Measurements from ENCODE around the gene MACROH2A1.
"Not testable (repeated sequence)": the region's sequence is repeated elsewhere in the genome, so short reads cannot be mapped to it uniquely, and the experiment has no call there.

MACROH2A1 gene

GRCh38 chr5:135371622-135372232 lies 27.3 kb downstream of the MACROH2A1 start:
- ATAC-seq (ENCODE audit: low read depth) = no peak
- Mint-ChIP-seq H3K27ac (no peak overlapping the region), H3K4me1 (no peaks in the 10 kb centered on the region), H3K4me3 (no peak overlapping the region), H3K27me3 (no peaks in the 10 kb centered on the region), H3K36me3 (peaks cover 21% of the 10 kb centered on the region), H3K9me3 (no peaks in the 10 kb centered on the region)
- no peak for DNase-seq (ENCODE audit: low spot score in 2 of 2)

GRCh38 chr5:135369952-135370351 lies 29.1 kb downstream of the MACROH2A1 start:
- no peak for DNase-seq (ENCODE audit: low spot score in 2 of 2)
- H3K27ac Mint-ChIP-seq = no peak overlapping the region
- ATAC-seq (ENCODE audit: low read depth) = no peak
- H3K9me3 Mint-ChIP-seq = no peaks in the 10 kb centered on the region
- no peaks in the 10 kb centered on the region for H3K27me3 Mint-ChIP-seq
- H3K4me1 Mint-ChIP-seq = peaks cover 2% of the 10 kb centered on the region
- H3K36me3 Mint-ChIP-seq = peaks cover 28% of the 10 kb centered on the region
- no peak overlapping the region for H3K4me3 Mint-ChIP-seq

GRCh38 chr5:135367554-135367953 lies 31.5 kb downstream of the MACROH2A1 start:
- Mint-ChIP-seq H3K9me3 (no peaks in the 10 kb centered on the region), H3K27ac (no peak overlapping the region), H3K27me3 (no peaks in the 10 kb centered on the region), H3K4me3 (no peak overlapping the region), H3K36me3 (peaks cover 41% of the 10 kb centered on the region), H3K4me1 (peaks cover 2% of the 10 kb centered on the region)
- ATAC-seq (ENCODE audit: low read depth) (no peak), DNase-seq (ENCODE audit: low spot score in 2 of 2) (no peak)

- H3K36me3 Mint-ChIP-seq = peaks cover 41% of the 10 kb centered on the region
- no peak overlapping the region for H3K27ac Mint-ChIP-seq
- H3K27me3 Mint-ChIP-seq = no peaks in the 10 kb centered on the region
- no peak overlapping the region for H3K4me3 Mint-ChIP-seq
- ATAC-seq (ENCODE audit: low read depth) (no peak), DNase-seq (ENCODE audit: low spot score in 2 of 2) (no peak)
- no peaks in the 10 kb centered on the region for H3K9me3 Mint-ChIP-seq
- H3K4me1 Mint-ChIP-seq = peaks cover 2% of the 10 kb centered on the region
These were observed 32.0 kb downstream of the MACROH2A1 start for GRCh38 chr5:135367076-135367475.

GRCh38 chr5:135365281-135365680 lies 33.8 kb downstream of the MACROH2A1 start:
- DNase-seq (ENCODE audit: low spot score in 2 of 2) (no peak), ATAC-seq (ENCODE audit: low read depth) (no peak)
- H3K27me3 Mint-ChIP-seq = no peaks in the 10 kb centered on the region
- H3K36me3 Mint-ChIP-seq = peaks cover 40% of the 10 kb centered on the region
- H3K4me1 Mint-ChIP-seq = peaks cover 2% of the 10 kb centered on the region
- H3K27ac Mint-ChIP-seq = no peak overlapping the region
- H3K4me3 Mint-ChIP-seq = no peak overlapping the region
- no peaks in the 10 kb centered on the region for H3K9me3 Mint-ChIP-seq

- no peak overlapping the region for H3K4me3 Mint-ChIP-seq
- ATAC-seq (ENCODE audit: low read depth) = no peak
- peaks cover 2% of the 10 kb centered on the region for H3K4me1 Mint-ChIP-seq
- H3K36me3 Mint-ChIP-seq = peaks cover 40% of the 10 kb centered on the region
- DNase-seq (ENCODE audit: low spot score in 2 of 2) = no peak
- no peak overlapping the region for H3K27ac Mint-ChIP-seq
- no peaks in the 10 kb centered on the region for H3K9me3 Mint-ChIP-seq
- H3K27me3 Mint-ChIP-seq = no peaks in the 10 kb centered on the region
These were observed 34.4 kb downstream of the MACROH2A1 start for GRCh38 chr5:135364421-135365262.

- H3K4me3 Mint-ChIP-seq; DNase-seq (ENCODE audit: low spot score in 2 of 2); H3K9me3 Mint-ChIP-seq; H3K27me3 Mint-ChIP-seq; ATAC-seq (ENCODE audit: low read depth); H3K4me1 Mint-ChIP-seq; H3K27ac Mint-ChIP-seq: not testable (repeated sequence)
- peaks cover 42% of the 10 kb centered on the region for H3K36me3 Mint-ChIP-seq
These were observed 35.7 kb downstream of the MACROH2A1 start for GRCh38 chr5:135363342-135363741.

GRCh38 chr5:135362102-135362501 lies 36.9 kb downstream of the MACROH2A1 start:
- H3K9me3 Mint-ChIP-seq = no peaks in the 10 kb centered on the region
- no peak overlapping the region for H3K4me3 Mint-ChIP-seq
- no peak overlapping the region for H3K27ac Mint-ChIP-seq
- no peak for ATAC-seq (ENCODE audit: low read depth)
- DNase-seq (ENCODE audit: low spot score in 2 of 2) = no peak
- H3K4me1 Mint-ChIP-seq = peaks cover 2% of the 10 kb centered on the region
- H3K36me3 Mint-ChIP-seq = peaks cover 39% of the 10 kb centered on the region
- H3K27me3 Mint-ChIP-seq = no peaks in the 10 kb centered on the region

GRCh38 chr5:135360278-135361274 lies 38.5 kb downstream of the MACROH2A1 start:
- no peak overlapping the region for H3K4me3 Mint-ChIP-seq
- no peak for DNase-seq (ENCODE audit: low spot score in 2 of 2)
- ATAC-seq (ENCODE audit: low read depth) = no peak
- no peaks in the 10 kb centered on the region for H3K27me3 Mint-ChIP-seq
- no peaks in the 10 kb centered on the region for H3K9me3 Mint-ChIP-seq
- H3K36me3 Mint-ChIP-seq = peaks cover 30% of the 10 kb centered on the region
- no peak overlapping the region for H3K27ac Mint-ChIP-seq
- no peaks in the 10 kb centered on the region for H3K4me1 Mint-ChIP-seq

- Mint-ChIP-seq H3K36me3 (peaks cover 28% of the 10 kb centered on the region), H3K27me3 (no peaks in the 10 kb centered on the region), H3K9me3 (no peaks in the 10 kb centered on the region), H3K4me3 (no peak overlapping the region), H3K4me1 (no peaks in the 10 kb centered on the region), H3K27ac (no peak overlapping the region)
- no peak for DNase-seq (ENCODE audit: low spot score in 2 of 2)
- no peak for ATAC-seq (ENCODE audit: low read depth)
These were observed 39.5 kb downstream of the MACROH2A1 start for GRCh38 chr5:135359374-135360165.

- Mint-ChIP-seq H3K36me3 (peaks cover 24% of the 10 kb centered on the region), H3K4me1 (no peaks in the 10 kb centered on the region)
These were observed 41.3 kb downstream of the MACROH2A1 start for GRCh38 chr5:135357685-135358084.

GRCh38 chr5:135356522-135357318 lies 42.3 kb downstream of the MACROH2A1 start:
- DNase-seq (ENCODE audit: low spot score in 2 of 2) = no peak
- Mint-ChIP-seq H3K27ac (no peak overlapping the region), H3K4me1 (no peaks in the 10 kb centered on the region), H3K9me3 (no peaks in the 10 kb centered on the region), H3K4me3 (no peak overlapping the region), H3K36me3 (peaks cover 24% of the 10 kb centered on the region), H3K27me3 (no peaks in the 10 kb centered on the region)
- ATAC-seq (ENCODE audit: low read depth) = no peak

More at GRCh38 chr5:135357685-135358084, 41.3 kb downstream of the MACROH2A1 start:
- Mint-ChIP-seq H3K9me3 (no peaks in the 10 kb centered on the region), H3K4me3 (no peak overlapping the region), H3K27me3 (no peaks in the 10 kb centered on the region), H3K27ac (no peak overlapping the region)
- DNase-seq (ENCODE audit: low spot score in 2 of 2) = no peak
- no peak for ATAC-seq (ENCODE audit: low read depth)

GRCh38 chr5:135355169-135355568 lies 43.9 kb downstream of the MACROH2A1 start:
- no peaks in the 10 kb centered on the region for H3K4me1 Mint-ChIP-seq
- no peak overlapping the region for H3K27ac Mint-ChIP-seq
- H3K4me3 Mint-ChIP-seq = no peak overlapping the region
- ATAC-seq (ENCODE audit: low read depth) (no peak), DNase-seq (ENCODE audit: low spot score in 2 of 2) (no peak)
- H3K36me3 Mint-ChIP-seq = peaks cover 25% of the 10 kb centered on the region
- H3K27me3 Mint-ChIP-seq = no peaks in the 10 kb centered on the region
- H3K9me3 Mint-ChIP-seq = no peaks in the 10 kb centered on the region

Data from memory B cell (primary cell).